Mammary epithelial cell (primary cell): ENCODE results near the gene MAGT1.

Experiments used
- CTCF ChIP-seq, 2 donors: IDR thresholded peaks in 1 of 2; conservative IDR thresholded peaks in 1 of 2; 2 replicates each; pipeline ENCODE4 v1.5.1; 2011 to 2012; ENCODE audit warnings: inconsistent platforms in 2 of 2, low read length in 2 of 2, mild to moderate bottlenecking in 2 of 2, control low read depth in 1 of 2, low read depth in 1 of 2; ENCODE audit not compliant: insufficient read depth in 1 of 2; ENCODE audit errors: extremely low read depth in 1 of 2
- EZH2 ChIP-seq: IDR thresholded peaks from 2 replicates; pipeline ENCODE4 v1.6.1; 2012; ENCODE audit warnings: low read length, inconsistent platforms, borderline replicate concordance

DNA sequence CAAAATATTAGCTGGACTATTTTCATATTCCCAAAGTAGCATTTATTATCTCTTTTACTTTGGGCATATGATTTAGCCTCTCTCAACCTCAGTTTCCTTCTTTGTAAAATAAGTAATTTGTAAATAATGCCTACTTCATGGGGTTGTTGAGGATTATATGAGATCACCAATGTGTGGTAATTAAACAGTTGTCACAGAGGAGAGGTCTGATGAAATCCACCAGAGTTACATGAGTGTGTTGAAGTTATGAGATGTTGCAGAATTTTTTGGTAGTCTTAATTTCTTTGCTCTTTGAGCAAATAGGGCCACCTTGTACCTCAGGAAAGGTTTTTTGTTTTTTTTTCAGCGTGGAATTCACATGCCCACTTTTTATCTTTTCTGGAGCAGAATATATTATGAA lies 5.5 kb upstream of the MAGT1 start:
- no peak for TF ChIP-seq CTCF (conservative IDR thresholded peaks at IDR 0.05 in 1 of 2, IDR thresholded peaks at IDR 0.05 in 1 of 2; ENCODE audit: extremely low read depth in 1 of 2, insufficient read depth in 1 of 2, low read depth in 1 of 2, low read length in 2 of 2)
- TF ChIP-seq EZH2 = no peak
